ENCODE data around the gene PCDHGA6.
"Not testable (repeated sequence)": the region's sequence is repeated elsewhere in the genome, so short reads cannot be mapped to it uniquely, and the experiment has no call there.

The PCDHGA6 gene

GRCh38 chr5:141394401-141395187 is 20.9 kb downstream of the PCDHGA6 start:
- DNase-seq: not testable (repeated sequence)

GRCh38 chr5:141397756-141398551 is 24.3 kb downstream of the PCDHGA6 start, which contains the start of gene PCDHGB5:
Gene PCDHGB5, plus strand, starts transcription at chr5:141397947. Its CDS starts 181 bp downstream, at chr5:141398128.
- DNase-seq: not testable (repeated sequence)

DNA sequence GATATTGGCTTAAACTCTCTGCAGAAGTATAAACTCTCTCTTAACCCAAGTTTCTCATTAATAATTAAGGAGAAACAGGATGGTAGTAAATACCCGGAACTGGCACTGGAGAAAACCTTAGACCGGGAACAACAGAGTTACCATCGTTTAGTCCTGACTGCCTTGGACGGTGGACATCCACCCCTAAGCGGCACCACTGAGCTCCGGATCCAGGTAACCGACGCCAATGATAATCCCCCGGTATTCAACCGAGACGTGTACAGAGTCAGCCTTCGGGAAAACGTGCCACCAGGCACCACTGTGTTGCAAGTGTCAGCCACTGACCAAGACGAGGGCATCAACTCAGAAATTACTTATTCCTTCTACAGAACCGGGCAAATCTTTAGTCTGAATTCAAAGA is 24.9 kb downstream of the PCDHGA6 start:
- no peak for DNase-seq

GRCh38 chr5:141399555-141400258 is 26.0 kb downstream of the PCDHGA6 start:
- DNase-seq: no peak

GRCh38 chr5:141402553-141403243 is 29.0 kb downstream of the PCDHGA6 start, which contains the start of gene PCDHGA9:
Gene PCDHGA9, plus strand, starts transcription at chr5:141402778. Its CDS starts 175 bp downstream, at chr5:141402953.
- no peak for DNase-seq

DNA sequence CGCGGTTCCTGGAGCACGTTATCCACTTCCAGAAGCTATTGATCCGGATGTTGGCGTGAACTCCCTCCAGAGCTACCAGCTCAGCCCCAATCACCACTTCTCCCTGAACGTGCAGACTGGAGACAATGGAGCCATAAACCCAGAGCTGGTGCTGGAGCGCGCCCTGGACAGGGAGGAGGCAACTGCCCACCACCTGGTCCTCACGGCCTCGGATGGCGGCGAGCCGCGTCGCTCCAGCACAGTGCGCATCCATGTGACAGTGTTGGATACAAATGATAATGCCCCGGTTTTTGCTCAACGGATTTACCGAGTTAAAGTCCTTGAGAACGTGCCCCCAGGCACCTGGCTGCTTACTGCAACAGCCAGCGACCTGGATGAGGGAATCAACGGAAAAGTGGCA is 29.7 kb downstream of the PCDHGA6 start:
- no peak for DNase-seq

DNA sequence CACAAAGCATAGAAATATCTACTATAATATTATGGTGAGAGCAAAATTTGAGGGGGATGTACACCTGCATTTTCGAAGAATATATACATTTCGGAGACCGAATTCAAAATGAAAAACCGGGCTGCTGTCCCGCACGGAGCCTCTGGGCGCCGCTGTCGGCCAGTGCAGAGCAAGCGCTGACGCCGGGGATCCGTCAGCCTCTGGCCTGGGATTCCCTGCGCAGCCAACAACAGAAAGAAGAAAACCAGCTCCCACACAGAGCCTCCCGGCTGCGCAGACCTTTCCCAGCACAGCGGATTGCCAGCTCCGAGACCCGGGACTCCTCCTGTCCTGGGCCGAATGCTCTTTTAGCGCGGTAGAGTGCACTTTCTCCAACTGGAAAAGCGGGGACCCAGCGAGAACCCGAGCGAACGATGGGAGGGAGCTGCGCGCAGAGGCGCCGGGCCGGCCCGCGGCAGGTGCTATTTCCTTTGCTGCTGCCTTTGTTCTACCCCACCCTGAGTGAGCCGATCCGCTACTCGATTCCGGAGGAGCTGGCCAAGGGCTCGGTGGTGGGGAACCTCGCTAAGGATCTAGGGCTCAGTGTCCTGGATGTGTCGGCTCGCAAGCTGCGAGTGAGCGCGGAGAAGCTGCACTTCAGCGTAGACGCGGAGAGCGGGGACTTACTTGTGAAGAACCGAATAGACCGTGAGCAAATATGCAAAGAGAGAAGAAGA is 34.3 kb downstream of the PCDHGA6 start, which contains the start of gene PCDHGB6:
PCDHGB6 (plus strand) TSS at position 232 of the 716 bp plus-strand sequence; CDS start at position 414, 182 bp downstream.
- DNase-seq: peak; percentile 61

DNA sequence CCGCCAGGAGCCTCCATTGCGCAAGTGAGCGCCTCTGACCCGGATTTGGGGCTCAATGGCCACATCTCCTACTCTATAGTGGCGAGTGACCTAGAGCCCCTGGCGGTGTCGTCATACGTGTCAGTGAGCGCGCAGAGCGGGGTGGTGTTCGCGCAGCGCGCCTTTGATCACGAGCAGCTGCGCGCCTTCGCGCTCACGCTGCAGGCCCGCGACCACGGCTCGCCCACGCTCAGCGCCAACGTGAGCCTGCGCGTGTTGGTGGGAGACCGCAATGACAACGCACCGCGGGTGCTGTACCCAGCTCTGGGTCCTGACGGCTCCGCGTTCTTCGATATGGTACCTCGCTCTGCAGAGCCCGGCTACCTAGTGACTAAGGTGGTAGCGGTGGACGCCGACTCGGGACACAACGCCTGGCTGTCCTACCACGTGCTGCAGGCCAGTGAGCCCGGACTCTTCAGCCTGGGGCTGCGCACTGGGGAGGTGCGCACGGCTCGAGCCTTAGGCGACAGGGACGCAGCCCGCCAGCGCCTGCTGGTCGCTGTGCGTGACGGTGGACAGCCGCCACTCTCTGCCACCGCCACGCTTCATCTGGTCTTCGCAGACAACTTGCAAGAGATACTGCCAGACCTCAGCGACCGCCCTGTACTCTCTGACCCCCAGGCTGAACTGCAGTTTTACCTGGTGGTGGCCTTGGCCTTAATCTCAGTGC is 36.1 kb downstream of the PCDHGA6 start:
- DNase-seq: no peak

DNA sequence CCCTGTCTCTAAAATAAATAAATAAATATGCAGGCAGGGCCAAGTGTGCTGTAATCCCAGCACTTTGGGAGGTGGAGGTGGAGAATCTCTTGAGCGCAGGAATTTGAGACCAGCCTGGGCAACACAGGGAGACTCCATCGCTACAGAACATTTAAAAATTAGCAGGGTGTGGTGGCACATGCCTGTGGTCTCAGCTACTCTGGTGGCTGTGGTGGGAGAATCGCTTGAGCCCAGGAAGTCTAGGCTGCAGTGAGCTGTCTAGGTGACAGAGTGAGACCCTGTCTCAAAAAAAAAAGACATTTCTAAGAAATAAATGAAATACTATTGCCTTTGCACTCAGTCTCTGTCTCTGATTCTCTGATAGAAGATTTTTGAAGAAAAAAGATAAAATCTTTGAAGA is 37.9 kb downstream of the PCDHGA6 start:
- DNase-seq: no peak

DNA sequence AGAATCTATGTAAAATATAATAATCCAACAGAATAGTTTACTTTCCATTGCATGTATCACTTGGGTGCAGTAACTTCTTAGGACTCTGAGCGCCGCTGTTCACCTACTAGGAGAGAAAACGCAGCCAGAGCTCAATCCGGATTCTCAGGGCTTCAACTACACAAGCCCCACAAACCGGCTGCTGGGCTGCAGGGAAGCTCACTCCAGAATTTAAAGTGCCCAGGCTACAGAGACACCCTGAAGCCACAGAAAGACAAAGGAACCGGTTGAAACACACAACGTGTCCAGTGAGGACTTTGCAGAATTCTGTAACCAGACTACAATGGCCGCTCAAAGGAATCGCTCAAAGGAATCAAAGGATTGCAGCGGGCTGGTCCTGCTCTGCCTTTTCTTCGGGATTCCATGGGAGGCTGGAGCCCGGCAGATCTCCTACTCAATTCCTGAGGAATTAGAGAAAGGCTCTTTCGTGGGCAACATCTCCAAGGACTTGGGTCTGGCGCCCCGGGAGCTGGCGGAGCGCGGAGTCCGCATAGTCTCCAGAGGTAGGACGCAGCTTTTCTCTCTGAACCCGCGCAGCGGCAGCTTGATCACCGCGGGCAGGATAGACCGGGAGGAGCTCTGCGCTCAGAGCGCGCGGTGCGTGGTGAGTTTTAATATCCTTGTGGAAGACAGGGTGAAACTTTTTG is 39.3 kb downstream of the PCDHGA6 start, which contains the start of gene PCDHGA10:
PCDHGA10 (plus strand) TSS at position 134 of the 686 bp plus-strand sequence; CDS start at position 323, 189 bp downstream.
- no peak for DNase-seq

DNA sequence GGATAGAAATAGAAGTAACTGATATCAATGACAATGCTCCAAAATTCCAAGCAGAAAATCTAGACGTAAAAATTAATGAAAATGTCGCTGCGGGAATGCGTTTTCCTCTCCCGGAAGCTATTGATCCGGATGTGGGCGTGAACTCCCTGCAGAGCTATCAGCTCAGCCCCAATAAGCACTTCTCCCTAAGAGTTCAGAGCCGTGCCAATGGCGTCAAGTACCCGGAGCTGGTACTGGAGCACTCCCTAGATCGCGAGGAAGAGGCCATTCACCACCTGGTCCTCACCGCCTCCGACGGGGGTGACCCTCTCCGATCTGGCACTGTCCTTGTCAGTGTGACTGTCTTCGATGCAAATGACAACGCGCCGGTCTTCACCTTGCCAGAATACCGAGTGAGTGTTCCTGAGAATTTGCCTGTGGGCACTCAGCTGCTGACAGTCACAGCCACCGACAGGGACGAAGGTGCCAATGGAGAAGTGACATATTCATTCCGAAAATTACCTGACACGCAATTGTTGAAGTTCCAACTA is 39.9 kb downstream of the PCDHGA6 start:
- no peak for DNase-seq

DNA sequence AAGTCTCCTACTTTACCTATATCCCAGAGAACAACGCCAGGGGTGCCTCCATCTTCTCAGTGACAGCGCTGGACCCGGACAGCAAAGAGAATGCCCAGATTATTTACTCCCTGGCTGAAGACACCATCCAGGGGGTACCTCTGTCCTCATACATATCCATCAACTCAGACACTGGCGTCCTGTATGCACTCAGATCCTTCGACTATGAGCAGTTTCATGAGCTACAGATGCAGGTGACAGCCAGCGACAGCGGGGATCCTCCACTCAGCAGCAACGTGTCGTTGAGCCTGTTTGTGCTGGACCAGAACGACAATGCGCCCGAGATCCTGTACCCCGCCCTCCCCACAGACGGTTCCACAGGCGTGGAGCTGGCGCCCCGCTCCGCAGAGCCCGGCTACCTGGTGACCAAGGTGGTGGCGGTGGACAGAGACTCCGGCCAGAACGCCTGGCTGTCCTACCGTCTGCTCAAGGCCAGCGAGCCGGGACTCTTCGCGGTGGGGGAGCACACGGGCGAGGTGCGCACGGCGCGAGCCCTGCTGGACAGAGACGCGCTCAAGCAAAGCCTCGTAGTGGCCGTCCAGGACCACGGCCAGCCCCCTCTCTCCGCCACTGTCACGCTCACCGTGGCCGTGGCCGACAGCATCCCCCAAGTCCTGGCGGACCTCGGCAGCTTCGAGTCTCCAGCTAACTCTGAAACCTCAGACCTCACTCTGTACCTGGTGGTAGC is 41.0 kb downstream of the PCDHGA6 start:
- not testable (repeated sequence) for DNase-seq

DNA sequence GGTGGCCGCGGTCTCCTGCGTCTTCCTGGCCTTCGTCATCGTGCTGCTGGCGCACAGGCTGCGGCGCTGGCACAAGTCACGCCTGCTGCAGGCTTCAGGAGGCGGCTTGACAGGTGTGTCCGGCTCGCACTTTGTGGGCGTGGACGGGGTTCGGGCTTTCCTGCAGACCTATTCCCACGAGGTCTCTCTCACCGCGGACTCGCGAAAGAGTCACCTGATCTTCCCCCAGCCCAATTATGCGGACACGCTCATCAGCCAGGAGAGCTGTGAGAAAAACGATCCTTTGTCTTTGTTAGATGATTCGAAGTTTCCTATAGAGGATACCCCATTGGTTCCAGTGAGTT is 41.6 kb downstream of the PCDHGA6 start:
- DNase-seq: not testable (repeated sequence)

DNA sequence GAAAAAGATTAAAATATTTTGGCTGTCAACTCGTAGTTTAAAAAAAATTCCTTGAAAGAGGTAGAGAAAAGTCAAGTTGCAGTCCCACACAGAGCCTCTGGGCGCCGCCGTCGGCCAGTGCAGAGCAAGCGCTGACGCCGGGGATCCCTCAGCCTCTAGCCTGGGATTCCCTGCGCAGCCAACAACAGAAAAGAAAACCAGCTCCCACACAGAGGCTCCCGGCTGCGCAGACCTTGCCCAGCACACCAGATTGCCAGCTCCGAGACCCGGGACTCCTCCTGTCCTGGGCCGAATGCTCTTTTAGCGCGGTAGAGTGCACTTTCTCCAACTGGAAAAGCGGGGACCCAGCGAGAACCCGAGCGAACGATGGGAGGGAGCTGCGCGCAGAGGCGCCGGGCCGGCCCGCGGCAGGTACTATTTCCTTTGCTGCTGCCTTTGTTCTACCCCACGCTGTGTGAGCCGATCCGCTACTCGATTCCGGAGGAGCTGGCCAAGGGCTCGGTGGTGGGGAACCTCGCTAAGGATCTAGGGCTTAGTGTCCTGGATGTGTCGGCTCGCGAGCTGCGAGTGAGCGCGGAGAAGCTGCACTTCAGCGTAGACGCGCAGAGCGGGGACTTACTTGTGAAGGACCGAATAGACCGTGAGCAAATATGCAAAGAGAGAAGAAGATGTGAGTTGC is 43.9 kb downstream of the PCDHGA6 start, which contains the start of gene PCDHGB7:
PCDHGB7 (plus strand) TSS at position 184 of the 679 bp plus-strand sequence; CDS start at position 367, 183 bp downstream.
- peak; percentile 78 for DNase-seq

- DNase-seq: no peak
These were observed 45.6 kb downstream of the PCDHGA6 start for GRCh38 chr5:141419074-141419880.

GRCh38 chr5:141420855-141421488 is 47.3 kb downstream of the PCDHGA6 start, which contains the start of gene PCDHGA11:
Gene PCDHGA11, plus strand, starts transcription at chr5:141421051. Its CDS starts 177 bp downstream, at chr5:141421228.
- no peak for DNase-seq

- DNase-seq: no peak
These were observed 47.8 kb downstream of the PCDHGA6 start for GRCh38 chr5:141421489-141421855.

All from femur (tissue), 1 donor.